RCC 7860 (cell line): ENCODE measurements around the gene DCUN1D4.

Experiments used
- DNase-seq: peaks from one replicate; pipeline ENCODE4 v3.0.0-alpha.2; 2015; ENCODE audit warnings: low spot score
- FAIRE-seq: peaks from 2 replicates; lab custom pipeline; 2012; peaks lifted over from hg19 to GRCh38; lab: Jason Lieb, UNC

The DCUN1D4 gene

GRCh38 chr4:51853027-51853682 is 10.2 kb downstream of the DCUN1D4 start:
- DNase-seq (no peak), FAIRE-seq (no peak)

- FAIRE-seq (no peak), DNase-seq (no peak)
These were observed 12.3 kb downstream of the DCUN1D4 start for GRCh38 chr4:51855270-51855669.

DNA sequence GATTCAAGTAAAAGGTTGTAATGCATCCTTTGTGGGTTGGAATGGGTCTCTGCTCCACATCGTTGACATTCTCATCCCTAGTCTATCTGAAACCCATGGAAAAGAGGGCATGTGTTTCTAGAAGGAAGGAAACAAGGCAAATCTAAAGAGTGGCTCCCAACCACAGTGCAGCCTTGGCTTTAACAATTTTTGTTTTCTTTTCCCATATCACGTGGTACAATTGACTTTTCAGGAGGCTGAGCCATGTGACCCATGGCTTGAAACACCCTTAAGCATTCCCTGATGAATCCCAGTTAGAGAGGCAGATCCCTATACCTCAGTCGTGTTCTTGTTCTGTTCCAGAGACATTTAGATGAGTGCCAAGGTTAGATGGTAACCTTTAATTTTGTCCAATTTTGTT is 12.8 kb downstream of the DCUN1D4 start:
- FAIRE-seq: no peak
- no peak for DNase-seq

GRCh38 chr4:51858605-51859202 is 15.8 kb downstream of the DCUN1D4 start:
- no peak for DNase-seq
- no peak for FAIRE-seq

GRCh38 chr4:51859476-51860031 is 16.6 kb downstream of the DCUN1D4 start:
- DNase-seq (no peak), FAIRE-seq (no peak)

- DNase-seq: no peak
- FAIRE-seq: no peak
These were observed 19.2 kb downstream of the DCUN1D4 start for GRCh38 chr4:51862199-51862598.

DNA sequence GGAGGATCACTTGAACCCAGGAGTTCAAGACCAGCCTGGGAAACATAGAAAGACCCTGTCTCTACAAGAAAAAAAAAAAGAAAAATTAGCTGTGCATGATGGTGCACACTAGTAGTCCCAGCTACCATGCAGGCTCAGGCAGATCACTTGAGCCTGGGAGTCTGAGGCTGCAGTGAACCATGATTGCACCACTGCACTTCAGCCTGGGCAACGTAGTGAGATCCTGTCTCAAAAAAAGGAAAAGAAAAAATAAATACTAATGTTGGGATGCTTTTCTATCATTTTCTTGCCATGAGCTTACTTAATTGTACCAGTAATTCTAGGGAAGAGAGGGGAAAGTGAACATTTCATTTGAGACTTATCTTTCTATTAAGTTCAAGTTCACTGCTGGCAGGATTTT is 19.8 kb downstream of the DCUN1D4 start:
- FAIRE-seq: no peak
- no peak for DNase-seq

DNA sequence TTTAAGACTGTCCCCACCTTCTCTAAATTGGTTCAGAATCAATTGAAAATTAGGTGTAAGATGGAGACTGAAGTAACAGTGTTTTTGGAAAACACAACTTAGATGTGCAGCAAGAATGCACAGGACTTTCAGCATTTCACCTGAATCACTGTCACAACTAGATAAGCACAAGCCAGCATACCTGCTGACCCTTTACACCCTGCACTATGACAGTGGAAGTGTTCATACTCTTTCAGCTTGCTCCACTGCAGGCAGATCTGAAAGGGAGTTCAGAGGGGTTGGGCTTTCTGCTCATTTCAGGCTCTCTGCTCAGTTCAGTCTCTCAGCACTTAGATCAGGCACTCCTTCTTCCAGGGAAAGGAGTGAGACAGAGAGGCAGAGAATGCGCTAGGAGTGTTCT is 22.8 kb downstream of the DCUN1D4 start:
- no peak for DNase-seq
- no peak for FAIRE-seq

GRCh38 chr4:51866835-51867234 is 23.9 kb downstream of the DCUN1D4 start:
- FAIRE-seq (no peak), DNase-seq (no peak)

- FAIRE-seq: no peak
These were observed 24.9 kb downstream of the DCUN1D4 start for GRCh38 chr4:51867689-51868448.

DNA sequence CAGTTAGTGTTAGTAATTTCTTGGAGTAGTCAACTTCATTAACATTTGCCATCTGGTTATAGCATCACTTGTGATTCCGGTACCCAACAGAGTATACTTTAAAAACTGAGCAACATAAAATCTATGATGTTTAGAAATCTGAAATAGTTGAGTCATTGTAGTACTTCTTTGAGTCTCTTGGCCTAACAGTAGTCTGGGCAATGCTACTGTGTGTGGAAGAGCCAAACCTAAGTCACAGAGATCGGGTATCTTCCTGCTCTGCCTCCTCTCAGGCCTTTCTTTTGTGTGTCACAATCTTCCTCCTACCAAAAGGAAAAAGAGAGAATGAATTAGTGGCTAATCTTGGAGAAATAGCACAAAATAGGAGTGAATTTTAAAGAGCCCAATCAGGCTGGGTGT is 25.5 kb downstream of the DCUN1D4 start:
- FAIRE-seq (no peak), DNase-seq (no peak)

More at GRCh38 chr4:51867689-51868448, 24.9 kb downstream of the DCUN1D4 start:
- DNase-seq: no peak

DNA sequence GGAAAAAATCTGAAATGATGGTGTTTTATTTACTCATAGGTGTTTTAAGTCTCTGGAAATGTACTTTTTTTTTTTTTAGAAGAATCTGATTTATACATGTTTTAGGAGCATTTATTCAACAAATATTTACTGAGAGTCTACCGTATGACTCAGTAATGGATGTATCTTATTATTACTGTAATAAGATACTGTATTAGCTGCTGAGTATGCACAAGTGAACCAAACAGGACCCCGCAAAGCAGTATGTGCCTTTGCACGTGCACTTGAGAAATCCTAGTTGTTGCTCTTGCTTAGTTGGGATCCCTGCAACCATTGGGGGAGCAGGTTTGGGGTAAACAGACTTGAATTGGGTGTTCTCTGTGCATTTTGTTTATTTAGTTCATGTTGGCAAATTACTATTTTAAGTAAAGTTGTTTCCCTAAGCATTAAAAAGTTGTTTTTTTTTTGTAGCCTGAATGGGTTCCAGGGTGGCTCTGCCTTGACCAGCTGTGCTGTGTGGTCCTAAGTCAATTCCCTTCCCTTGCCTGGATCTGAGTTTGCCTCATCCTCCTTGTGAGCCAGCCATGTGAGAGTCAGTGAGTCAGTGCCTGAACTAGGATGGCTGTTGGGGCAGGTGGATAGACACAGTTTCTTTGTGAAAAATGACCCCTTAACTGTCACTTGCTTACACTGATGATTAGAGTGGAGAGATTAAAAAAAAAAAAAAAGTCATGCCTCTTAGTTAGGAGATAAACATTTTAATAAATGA is 27.7 kb downstream of the DCUN1D4 start:
- no peak for DNase-seq
- no peak for FAIRE-seq

DNA sequence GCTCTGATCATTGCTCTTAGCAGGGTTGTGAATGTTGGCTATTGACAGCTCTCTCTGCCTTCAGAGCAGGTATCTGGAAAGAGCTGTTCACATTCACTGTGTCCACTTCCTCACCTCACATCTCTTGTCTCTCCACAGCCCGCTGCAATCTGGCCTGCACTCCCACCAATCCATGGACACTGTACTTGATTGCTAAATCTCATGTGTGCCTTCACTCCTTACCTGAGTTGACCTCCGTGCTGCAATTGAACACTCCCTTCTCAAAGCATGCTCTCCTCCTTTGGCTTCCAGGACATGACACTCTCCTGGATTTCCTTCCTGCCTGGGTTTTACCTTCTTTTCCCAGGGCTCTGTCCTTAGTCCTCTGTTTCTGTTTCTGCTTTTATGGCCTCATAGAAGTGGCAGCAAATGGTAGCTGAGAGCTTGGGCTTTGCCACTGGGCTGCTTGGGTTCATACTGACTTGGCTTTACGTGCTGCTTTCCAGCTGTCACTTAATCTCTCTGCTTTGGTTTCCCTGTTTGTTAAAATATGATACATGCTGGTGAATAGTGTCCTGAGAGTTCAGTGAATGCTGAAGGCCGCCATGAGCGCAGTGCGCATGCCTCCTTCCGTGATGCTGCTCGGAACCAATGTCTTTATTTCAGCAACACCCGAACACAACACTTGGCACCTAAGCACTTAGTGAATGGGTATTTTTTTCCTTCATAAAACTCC is 29.5 kb downstream of the DCUN1D4 start:
- DNase-seq (no peak), FAIRE-seq (no peak)

DNA sequence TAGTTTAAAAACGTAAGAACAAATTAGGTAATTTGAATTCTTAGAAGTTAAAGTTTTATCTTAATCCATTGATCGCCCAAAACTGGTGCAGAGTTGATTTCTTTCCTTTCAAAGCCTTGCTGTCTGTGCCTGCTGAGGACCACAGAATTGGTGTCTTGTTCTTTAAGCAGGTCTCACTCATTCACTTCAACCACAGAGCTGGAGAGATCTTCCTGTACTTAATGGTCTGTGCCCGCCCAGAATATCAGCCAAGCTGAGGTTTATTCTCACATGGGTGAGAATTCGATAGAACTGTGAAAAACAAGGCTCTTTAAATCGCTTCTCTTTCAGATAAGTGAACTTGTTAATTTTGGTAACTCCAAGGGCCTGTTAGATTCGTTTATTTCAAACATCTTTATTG is 31.6 kb downstream of the DCUN1D4 start:
- DNase-seq: no peak
- FAIRE-seq: no peak

DNA sequence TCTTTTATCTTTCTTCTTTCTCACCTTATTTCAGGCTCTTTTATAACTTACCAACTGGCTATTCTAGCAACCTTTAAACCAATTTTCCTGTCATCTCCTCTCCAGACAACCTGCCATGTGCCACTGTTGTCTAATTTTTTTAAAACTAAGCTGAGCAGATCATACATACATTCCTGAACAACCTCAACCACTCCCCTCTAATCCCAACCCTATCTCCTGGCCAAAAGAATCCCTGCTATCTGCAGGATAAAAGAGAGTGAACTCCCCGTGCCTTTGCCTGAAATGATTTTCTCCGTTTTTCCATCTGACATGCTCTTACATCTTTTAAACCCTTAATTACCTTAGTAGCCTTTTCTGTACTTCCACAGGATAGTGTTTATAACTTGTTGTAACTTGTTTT is 35.5 kb downstream of the DCUN1D4 start:
- FAIRE-seq (no peak), DNase-seq (no peak)

DNA sequence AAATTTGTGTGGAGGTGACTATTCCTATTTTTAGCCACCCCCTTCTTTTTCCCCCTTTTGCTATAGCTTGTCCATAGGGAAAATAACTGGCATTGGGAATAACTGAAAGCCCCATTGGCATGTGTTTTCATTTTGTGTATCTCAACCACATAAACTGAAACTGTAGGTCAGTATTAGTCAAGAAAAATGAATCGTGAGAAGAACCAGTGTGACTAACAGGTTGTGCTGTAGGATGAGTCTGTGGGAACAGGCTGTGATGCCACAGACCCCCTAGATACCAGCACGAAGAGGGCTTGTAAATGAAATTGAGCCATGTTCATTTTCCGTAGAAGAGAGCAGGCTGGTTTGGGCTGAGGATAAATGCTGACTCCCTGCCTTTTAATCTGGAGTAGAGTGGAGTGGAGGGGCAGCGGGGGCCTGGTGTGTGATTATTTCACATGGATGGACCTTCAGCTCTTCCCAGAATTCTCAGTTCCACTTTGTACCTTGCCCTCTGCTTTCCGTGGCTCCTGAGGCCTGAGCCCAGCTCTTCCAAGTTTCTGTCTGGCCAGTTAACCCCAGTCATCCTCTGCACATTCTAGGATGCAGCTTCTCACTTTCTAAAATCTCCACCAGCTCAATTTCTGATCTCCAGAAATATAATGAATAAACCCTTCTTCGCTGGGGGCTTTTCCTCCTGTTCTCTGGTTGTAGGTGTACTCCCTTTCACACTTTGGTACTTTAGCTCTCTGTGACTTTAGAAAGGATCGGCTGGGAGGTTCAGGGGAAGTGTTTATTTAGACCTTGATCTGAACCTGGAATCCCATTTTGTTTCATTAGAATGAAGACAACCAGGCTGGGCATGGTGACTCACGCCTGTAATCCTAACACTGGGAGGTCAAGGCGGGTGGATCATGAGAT is 37.3 kb downstream of the DCUN1D4 start:
- no peak for DNase-seq
- FAIRE-seq: no peak

GRCh38 chr4:51884055-51884454 is 41.1 kb downstream of the DCUN1D4 start:
- DNase-seq: no peak
- FAIRE-seq: no peak

GRCh38 chr4:51884606-51885005 is 41.7 kb downstream of the DCUN1D4 start:
- FAIRE-seq: no peak
- no peak for DNase-seq

DNA sequence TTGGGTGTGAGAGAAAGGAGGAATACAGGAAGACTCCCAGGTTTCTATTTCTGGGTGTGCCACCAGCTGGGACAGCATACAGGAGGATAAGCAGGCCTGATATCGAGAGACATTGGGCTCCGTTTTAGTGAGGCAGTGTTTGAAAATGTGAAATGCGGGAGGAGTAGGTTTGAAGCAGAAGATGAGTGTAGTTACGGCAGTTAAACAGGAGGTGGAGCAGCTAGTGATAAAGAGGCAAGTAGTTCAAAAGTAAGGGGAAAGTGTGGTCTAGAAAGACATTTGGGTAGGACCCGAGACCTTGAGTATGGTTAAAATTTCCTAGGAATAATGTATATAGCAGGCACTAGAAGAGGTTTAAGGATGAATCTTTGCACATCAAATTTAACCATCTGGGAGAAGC is 42.4 kb downstream of the DCUN1D4 start:
- DNase-seq (peak; percentile 29), FAIRE-seq (no peak)

GRCh38 chr4:51890760-51891159 is 47.8 kb downstream of the DCUN1D4 start:
- DNase-seq (no peak), FAIRE-seq (no peak)
